ENCODE results near the gene COL15A1. TPM values are rescaled to one million over a fixed set of nuclear protein-coding genes. Genes with fewer than 3 reads are reported as not detected.

The COL15A1 gene
- total RNA-seq, 1 experiment from 2014 or later, result 0.22 TPM

DNA sequence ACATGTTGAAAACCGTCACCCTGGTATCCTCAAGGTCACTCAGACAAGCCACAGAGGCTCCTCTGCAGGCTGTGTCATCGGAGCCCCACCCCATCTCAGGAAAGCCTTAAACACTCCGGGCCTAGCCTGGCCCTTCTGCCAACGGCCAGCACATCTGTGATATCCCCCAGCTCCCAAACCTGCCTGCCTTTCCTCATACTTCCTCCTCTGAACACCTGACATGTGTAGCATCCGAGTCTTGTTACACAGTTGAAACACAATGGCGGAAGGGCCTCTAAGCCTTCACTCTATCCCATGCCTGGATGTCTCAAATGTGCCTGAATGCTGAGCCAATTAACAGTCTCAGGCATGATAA, 128.3 kb downstream of the COL15A1 start:
- CTCF ChIA-PET, result no interaction called here
- TF ChIP-seq, protein P1, sequence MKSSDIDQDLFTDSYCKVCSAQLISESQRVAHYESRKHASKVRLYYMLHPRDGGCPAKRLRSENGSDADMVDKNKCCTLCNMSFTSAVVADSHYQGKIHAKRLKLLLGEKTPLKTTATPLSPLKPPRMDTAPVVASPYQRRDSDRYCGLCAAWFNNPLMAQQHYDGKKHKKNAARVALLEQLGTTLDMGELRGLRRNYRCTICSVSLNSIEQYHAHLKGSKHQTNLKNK (CRISPR knock-in tag; IDR thresholded peaks at IDR 0.05), result no peak
- no peak for TF ChIP-seq GTF2I (CRISPR knock-in tag; conservative IDR thresholded peaks at IDR 0.05)
- no peak for TF ChIP-seq SOX15 (CRISPR knock-in tag; IDR thresholded peaks at IDR 0.05)
- TF ChIP-seq, protein P2, sequence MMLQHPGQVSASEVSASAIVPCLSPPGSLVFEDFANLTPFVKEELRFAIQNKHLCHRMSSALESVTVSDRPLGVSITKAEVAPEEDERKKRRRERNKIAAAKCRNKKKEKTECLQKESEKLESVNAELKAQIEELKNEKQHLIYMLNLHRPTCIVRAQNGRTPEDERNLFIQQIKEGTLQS (CRISPR knock-in tag; conservative IDR thresholded peaks at IDR 0.05), result no peak
- no peak for TF ChIP-seq GRHL2 (CRISPR knock-in tag; IDR thresholded peaks at IDR 0.05; ENCODE audit: insufficient replicate concordance, severe bottlenecking)
- no peak for TF ChIP-seq TEAD1 (CRISPR knock-in tag; IDR thresholded peaks at IDR 0.05)
- TF ChIP-seq FOXJ3 (CRISPR knock-in tag; IDR thresholded peaks at IDR 0.05; ENCODE audit: borderline replicate concordance), result no peak
- TF ChIP-seq OVOL2 (CRISPR knock-in tag; IDR thresholded peaks at IDR 0.05; ENCODE audit: borderline replicate concordance), result no peak
- TF ChIP-seq ZNF219 (CRISPR knock-in tag; IDR thresholded peaks at IDR 0.05; ENCODE audit: borderline replicate concordance), result no peak
- no peak for TF ChIP-seq ZBTB21 (CRISPR knock-in tag; IDR thresholded peaks at IDR 0.05; ENCODE audit: borderline replicate concordance)
- DNase-seq (ENCODE audit: low spot score) (no peak), ATAC-seq (no peak)
- POLR2A ChIA-PET, result no interaction called here
- Mint-ChIP-seq H3K4me1 (no peaks in the 10 kb centered on the region; the same call in 1 of the 2 replicates), H3K27ac (no peak overlapping the region), H3K27me3 (ENCODE audit: low read depth) (no peaks in the 10 kb centered on the region), H3K9me3 (peaks cover 6% of the 10 kb centered on the region; the same call in 1 of the 2 replicates), H3K36me3 (no peaks in the 10 kb centered on the region), H3K4me3 (no peak overlapping the region)

DNA sequence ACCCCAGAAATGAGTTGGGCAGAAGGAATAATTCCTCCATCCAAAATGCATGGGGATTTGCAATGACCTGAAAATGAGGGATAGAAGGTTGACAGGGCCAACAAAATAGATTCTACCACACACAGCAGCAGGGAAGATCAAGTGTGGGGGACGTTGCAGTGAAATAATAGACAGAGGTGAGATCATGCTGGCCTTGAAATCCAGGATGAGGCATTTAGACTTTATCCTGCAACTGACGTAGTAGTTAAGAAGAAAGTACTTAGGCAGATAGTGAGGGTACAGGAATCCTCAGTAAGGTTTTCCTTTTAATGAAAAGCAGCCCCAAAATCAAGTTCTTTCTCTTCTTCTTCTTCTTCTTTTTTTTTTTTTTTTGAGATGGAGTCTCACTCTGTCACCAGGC, 129.6 kb downstream of the COL15A1 start:
- no peaks in the 10 kb centered on the region; the same call in 1 of the 2 replicates for H3K4me1 Mint-ChIP-seq

More for the DNA sequence above, 129.6 kb downstream of the COL15A1 start:
- ATAC-seq (no peak), DNase-seq (ENCODE audit: low spot score) (no peak)
- H3K27ac Mint-ChIP-seq, result no peak overlapping the region
- ChIA-PET POLR2A (no interaction called here), CTCF (no interaction called here)
- H3K9me3 Mint-ChIP-seq, result peaks cover 6% of the 10 kb centered on the region; the same call in 1 of the 2 replicates
- no peak overlapping the region for H3K4me3 Mint-ChIP-seq
- TF ChIP-seq FOXJ3 (CRISPR knock-in tag; IDR thresholded peaks at IDR 0.05; ENCODE audit: borderline replicate concordance), result no peak
- TF ChIP-seq, protein P3, sequence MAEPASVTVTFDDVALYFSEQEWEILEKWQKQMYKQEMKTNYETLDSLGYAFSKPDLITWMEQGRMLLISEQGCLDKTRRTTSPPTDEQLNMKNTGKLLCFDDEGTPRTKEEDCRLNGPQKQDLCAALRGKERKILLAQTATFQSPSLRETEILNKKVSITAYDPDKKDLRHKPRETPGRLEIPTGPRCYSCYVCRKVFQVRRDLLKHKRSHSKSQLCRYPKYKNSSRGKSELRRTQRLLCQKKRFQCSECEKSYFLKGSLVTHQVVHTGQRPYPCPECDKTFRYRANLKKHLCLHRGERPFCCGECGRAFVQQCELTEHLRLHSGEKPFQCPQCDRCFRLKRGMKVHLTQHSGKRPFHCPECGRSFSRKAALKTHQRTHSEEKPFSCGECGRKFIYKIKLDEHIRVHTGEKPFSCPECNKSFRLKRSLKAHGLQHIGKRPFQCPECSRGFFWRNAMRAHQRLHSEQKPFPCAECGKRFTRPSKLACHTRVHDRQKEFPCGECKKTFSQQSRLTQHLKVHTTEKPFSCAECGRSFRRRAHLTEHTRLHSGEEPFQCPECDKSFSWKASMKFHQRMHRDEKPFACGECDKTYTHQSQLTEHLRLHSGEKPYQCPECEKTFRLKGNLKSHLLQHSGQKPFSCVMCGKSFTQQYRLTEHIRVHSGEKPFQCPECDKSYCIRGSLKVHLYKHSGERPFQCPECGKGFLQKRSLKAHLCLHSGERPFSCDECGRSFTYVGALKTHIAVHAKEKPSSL (CRISPR knock-in tag; conservative IDR thresholded peaks at IDR 0.05), result no peak
- TF ChIP-seq, protein P4, sequence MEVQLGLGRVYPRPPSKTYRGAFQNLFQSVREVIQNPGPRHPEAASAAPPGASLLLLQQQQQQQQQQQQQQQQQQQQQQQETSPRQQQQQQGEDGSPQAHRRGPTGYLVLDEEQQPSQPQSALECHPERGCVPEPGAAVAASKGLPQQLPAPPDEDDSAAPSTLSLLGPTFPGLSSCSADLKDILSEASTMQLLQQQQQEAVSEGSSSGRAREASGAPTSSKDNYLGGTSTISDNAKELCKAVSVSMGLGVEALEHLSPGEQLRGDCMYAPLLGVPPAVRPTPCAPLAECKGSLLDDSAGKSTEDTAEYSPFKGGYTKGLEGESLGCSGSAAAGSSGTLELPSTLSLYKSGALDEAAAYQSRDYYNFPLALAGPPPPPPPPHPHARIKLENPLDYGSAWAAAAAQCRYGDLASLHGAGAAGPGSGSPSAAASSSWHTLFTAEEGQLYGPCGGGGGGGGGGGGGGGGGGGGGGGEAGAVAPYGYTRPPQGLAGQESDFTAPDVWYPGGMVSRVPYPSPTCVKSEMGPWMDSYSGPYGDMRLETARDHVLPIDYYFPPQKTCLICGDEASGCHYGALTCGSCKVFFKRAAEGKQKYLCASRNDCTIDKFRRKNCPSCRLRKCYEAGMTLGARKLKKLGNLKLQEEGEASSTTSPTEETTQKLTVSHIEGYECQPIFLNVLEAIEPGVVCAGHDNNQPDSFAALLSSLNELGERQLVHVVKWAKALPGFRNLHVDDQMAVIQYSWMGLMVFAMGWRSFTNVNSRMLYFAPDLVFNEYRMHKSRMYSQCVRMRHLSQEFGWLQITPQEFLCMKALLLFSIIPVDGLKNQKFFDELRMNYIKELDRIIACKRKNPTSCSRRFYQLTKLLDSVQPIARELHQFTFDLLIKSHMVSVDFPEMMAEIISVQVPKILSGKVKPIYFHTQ (CRISPR knock-in tag; IDR thresholded peaks at IDR 0.05), result no peak
- TF ChIP-seq, protein P5, sequence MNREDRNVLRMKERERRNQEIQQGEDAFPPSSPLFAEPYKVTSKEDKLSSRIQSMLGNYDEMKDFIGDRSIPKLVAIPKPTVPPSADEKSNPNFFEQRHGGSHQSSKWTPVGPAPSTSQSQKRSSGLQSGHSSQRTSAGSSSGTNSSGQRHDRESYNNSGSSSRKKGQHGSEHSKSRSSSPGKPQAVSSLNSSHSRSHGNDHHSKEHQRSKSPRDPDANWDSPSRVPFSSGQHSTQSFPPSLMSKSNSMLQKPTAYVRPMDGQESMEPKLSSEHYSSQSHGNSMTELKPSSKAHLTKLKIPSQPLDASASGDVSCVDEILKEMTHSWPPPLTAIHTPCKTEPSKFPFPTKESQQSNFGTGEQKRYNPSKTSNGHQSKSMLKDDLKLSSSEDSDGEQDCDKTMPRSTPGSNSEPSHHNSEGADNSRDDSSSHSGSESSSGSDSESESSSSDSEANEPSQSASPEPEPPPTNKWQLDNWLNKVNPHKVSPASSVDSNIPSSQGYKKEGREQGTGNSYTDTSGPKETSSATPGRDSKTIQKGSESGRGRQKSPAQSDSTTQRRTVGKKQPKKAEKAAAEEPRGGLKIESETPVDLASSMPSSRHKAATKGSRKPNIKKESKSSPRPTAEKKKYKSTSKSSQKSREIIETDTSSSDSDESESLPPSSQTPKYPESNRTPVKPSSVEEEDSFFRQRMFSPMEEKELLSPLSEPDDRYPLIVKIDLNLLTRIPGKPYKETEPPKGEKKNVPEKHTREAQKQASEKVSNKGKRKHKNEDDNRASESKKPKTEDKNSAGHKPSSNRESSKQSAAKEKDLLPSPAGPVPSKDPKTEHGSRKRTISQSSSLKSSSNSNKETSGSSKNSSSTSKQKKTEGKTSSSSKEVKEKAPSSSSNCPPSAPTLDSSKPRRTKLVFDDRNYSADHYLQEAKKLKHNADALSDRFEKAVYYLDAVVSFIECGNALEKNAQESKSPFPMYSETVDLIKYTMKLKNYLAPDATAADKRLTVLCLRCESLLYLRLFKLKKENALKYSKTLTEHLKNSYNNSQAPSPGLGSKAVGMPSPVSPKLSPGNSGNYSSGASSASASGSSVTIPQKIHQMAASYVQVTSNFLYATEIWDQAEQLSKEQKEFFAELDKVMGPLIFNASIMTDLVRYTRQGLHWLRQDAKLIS (CRISPR knock-in tag; IDR thresholded peaks at IDR 0.05; ENCODE audit: borderline replicate concordance), result no peak
- TF ChIP-seq ZNF219 (CRISPR knock-in tag; IDR thresholded peaks at IDR 0.05; ENCODE audit: borderline replicate concordance), result no peak
- TF ChIP-seq ETV6 (CRISPR knock-in tag; IDR thresholded peaks at IDR 0.05), result no peak
- TF ChIP-seq EMX1 (CRISPR knock-in tag; IDR thresholded peaks at IDR 0.05), result no peak
- TF ChIP-seq, protein P6, sequence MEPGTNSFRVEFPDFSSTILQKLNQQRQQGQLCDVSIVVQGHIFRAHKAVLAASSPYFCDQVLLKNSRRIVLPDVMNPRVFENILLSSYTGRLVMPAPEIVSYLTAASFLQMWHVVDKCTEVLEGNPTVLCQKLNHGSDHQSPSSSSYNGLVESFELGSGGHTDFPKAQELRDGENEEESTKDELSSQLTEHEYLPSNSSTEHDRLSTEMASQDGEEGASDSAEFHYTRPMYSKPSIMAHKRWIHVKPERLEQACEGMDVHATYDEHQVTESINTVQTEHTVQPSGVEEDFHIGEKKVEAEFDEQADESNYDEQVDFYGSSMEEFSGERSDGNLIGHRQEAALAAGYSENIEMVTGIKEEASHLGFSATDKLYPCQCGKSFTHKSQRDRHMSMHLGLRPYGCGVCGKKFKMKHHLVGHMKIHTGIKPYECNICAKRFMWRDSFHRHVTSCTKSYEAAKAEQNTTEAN (CRISPR knock-in tag; IDR thresholded peaks at IDR 0.05), result no peak
- no peak for TF ChIP-seq NFATC4 (CRISPR knock-in tag; IDR thresholded peaks at IDR 0.05)
- TF ChIP-seq TEAD1 (CRISPR knock-in tag; IDR thresholded peaks at IDR 0.05), result no peak
- no peaks in the 10 kb centered on the region for H3K36me3 Mint-ChIP-seq
- H3K27me3 Mint-ChIP-seq (ENCODE audit: low read depth), result no peaks in the 10 kb centered on the region

All from WTC11 (cell line).